GM23248 (cell line): ENCODE measurements around the gene CYP2A6. TPM values are rescaled to one million over a fixed set of nuclear protein-coding genes. Genes with fewer than 3 reads are reported as not detected.
"Not testable (repeated sequence)": the region's sequence is repeated elsewhere in the genome, so short reads cannot be mapped to it uniquely, and the experiment has no call there.

Source experiments
- DNase-seq: peaks from one replicate; pipeline ENCODE4 v3.0.0-alpha.2; 2015
- H2AFZ ChIP-seq: fragments of 200-600 bp; sonication (generic); 2 replicates; pipeline ENCODE4 v1.6.1; 2016; ENCODE audit warnings: antibody characterized with exemption
- H3F3A ChIP-seq: fragments of 200-600 bp; sonication (generic); 2 replicates; pipeline ENCODE4 v1.6.1; 2016; ENCODE audit warnings: mild to moderate bottlenecking, antibody characterized with exemption, mixed run types; ENCODE audit not compliant: insufficient read depth
- H3K27ac ChIP-seq: fragments of 200-600 bp; sonication (generic); 2 replicates; pipeline ENCODE4 v1.5.1; 2016; ENCODE audit warnings: mild to moderate bottlenecking
- H3K27me3 ChIP-seq: fragments of 200-600 bp; sonication (generic); replicated peaks from 2 replicates; pipeline ENCODE4 v1.6.1; 2016; ENCODE audit warnings: mild to moderate bottlenecking; ENCODE audit not compliant: insufficient read depth
- H3K36me3 ChIP-seq: fragments of 200-600 bp; sonication (generic); 2 replicates; pipeline ENCODE4 v1.6.1; 2016; ENCODE audit warnings: low read depth, mild to moderate bottlenecking
- H3K4me1 ChIP-seq: fragments of 200-600 bp; sonication (generic); 2 replicates; pipeline ENCODE4 v1.6.1; 2016; ENCODE audit warnings: mild to moderate bottlenecking; ENCODE audit not compliant: insufficient read depth
- H3K4me2 ChIP-seq: fragments of 200-600 bp; sonication (generic); one replicate; pipeline ENCODE4 v1.6.1; 2016; ENCODE audit warnings: mild to moderate bottlenecking; ENCODE audit not compliant: unreplicated experiment
- H3K4me3 ChIP-seq: fragments of 200-600 bp; sonication (generic); 2 replicates; pipeline ENCODE4 v1.5.1; 2016; ENCODE audit warnings: mild to moderate bottlenecking
- H3K79me2 ChIP-seq: fragments of 200-600 bp; sonication (generic); 2 replicates; pipeline ENCODE4 v1.6.1; 2016; ENCODE audit warnings: mild to moderate bottlenecking; ENCODE audit not compliant: insufficient read depth
- H3K9ac ChIP-seq: fragments of 200-600 bp; sonication (generic); 2 replicates; pipeline ENCODE4 v1.6.1; 2016; ENCODE audit warnings: mild to moderate bottlenecking
- H3K9me2 ChIP-seq: fragments of 200-600 bp; sonication (generic); 2 replicates; pipeline ENCODE4 v1.6.1; 2016; ENCODE audit warnings: mixed run types, mild to moderate bottlenecking, moderate library complexity; ENCODE audit not compliant: insufficient read depth
- H3K9me3 ChIP-seq: fragments of 200-600 bp; sonication (generic); one replicate; pipeline ENCODE4 v1.6.1; 2017; ENCODE audit warnings: low read depth
- H4K20me1 ChIP-seq: fragments of 200-600 bp; sonication (generic); 2 replicates; pipeline ENCODE4 v1.6.0; 2016; ENCODE audit not compliant: insufficient read depth
- EZH2 ChIP-seq: fragments of 200-600 bp; sonication (generic); IDR thresholded peaks from 2 replicates; pipeline ENCODE4 v1.6.1; 2018; ENCODE audit warnings: antibody characterized with exemption, mild to moderate bottlenecking; ENCODE audit not compliant: insufficient read depth, poor library complexity, severe bottlenecking
- EZH2phosphoT487 ChIP-seq: fragments of 200-600 bp; sonication (generic); IDR thresholded peaks from 2 replicates; pipeline ENCODE4 v1.6.1; 2018; ENCODE audit warnings: antibody characterized with exemption, moderate library complexity, mild to moderate bottlenecking, low read depth; ENCODE audit not compliant: insufficient read depth
- WGBS, 2 experiments: methylation state at CpG; one replicate each; pipeline ENCODE4 v1.1.6; 2015 to 2017; ENCODE audit warnings: low lambda C conversion rate in 2 of 2, low coverage in 1 of 2; ENCODE audit errors: missing lambda C conversion rate in 2 of 2; 5-methylcytosine and 5-hydroxymethylcytosine counted together
- in situ Hi-C: fragments of 300-500 bp; cut with MboI; formaldehyde crosslinking; loops from 2 replicates; pipeline ENCODE4 v1.15.0; 2020
- polyA plus RNA-seq: library from polyadenylated mRNA; unstranded; fragments of >200 nt; fragmentation: Nextera tagmentation; extraction: Ambion mirVana; gene quantifications from 2 replicates; pipeline ENCODE4 v1.2.1, GENCODE V29; 2016
- total RNA-seq: library from RNA; depleted of rRNA; stranded (reverse); fragments of >200 nt; shearing (Covaris generic); gene quantifications from 2 replicates; pipeline ENCODE4 v1.2.3, GENCODE V29; 2014

CYP2A6 gene
- total and polyA plus RNA-seq, 2 experiments from 2014 or later = not detected

DNA sequence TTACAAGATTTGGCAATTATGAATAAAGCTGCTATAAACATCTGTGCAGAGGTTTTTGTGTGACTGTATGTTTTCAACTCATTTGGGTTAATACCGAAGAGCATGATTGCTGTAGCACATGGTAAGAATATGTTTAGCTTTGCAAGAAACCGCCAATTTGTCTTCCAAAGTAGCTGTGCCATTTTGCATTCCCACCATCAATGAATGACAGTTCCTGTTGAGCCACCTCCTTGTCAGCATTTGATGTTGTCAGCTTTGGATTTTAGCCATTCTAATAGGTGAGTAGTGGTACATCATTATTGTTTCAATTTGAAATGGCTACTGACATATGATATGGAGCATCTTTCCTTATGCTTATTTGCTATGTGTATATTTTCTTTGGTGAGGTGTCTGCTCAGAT is 23.6 kb upstream of the CYP2A6 start:
- H3K9ac ChIP-seq, H3K36me3 ChIP-seq, H3K79me2 ChIP-seq, H3K27ac ChIP-seq, H3K4me2 ChIP-seq, H3K9me2 ChIP-seq, in situ Hi-C loops, H2AFZ ChIP-seq, H4K20me1 ChIP-seq, H3K4me1 ChIP-seq, H3F3A ChIP-seq, H3K9me3 ChIP-seq, H3K4me3 ChIP-seq, DNase-seq: not testable (repeated sequence)
- 28 to 39% methylated on average over 2 of the region's 2 CpGs for WGBS, 2 experiments
- H3K27me3 ChIP-seq = peaks cover 10% of the 10 kb centered on the region

DNA sequence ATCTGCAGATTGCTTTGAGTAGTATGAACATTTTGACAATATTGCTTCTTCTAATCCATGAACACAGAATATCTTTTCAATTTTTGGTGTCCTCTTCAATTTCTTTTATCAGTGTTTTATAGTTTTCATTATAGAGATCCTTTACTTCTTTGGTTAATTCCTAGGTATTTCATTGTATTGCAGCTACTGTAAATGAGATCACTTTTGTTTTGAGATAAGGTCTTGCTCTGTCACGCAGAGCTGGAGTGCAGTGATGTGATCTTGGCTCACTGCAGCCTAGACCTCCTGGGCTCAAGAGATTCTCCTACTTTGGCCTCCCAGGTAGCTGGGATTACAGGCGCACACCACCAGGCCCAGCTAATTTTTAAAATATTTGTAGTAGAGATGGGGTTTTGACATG is 22.0 kb upstream of the CYP2A6 start:
- no peak overlapping the region for H3K27ac ChIP-seq
- H3K4me1 ChIP-seq = no peaks in the 10 kb centered on the region
- H3K79me2 ChIP-seq = no peaks in the 10 kb centered on the region
- H3K4me3 ChIP-seq = no peak overlapping the region
- no peaks in the 10 kb centered on the region for H3K9me2 ChIP-seq
- in situ Hi-C loops = no loop called here
- no peak overlapping the region for H2AFZ ChIP-seq
- TF ChIP-seq EZH2phosphoT487 (no peak), EZH2 (no peak)
- WGBS, 2 experiments = 62 to 70% methylated on average over 2 of the region's 2 CpGs
- H3K27me3 ChIP-seq = peaks cover 10% of the 10 kb centered on the region
- no peaks in the 10 kb centered on the region for H3K36me3 ChIP-seq
- H3K4me2 ChIP-seq = no peak overlapping the region
- no peaks in the 10 kb centered on the region for H3K9me3 ChIP-seq
- H3K9ac ChIP-seq = no peak overlapping the region
- DNase-seq = no peak
- no peaks in the 10 kb centered on the region for H4K20me1 ChIP-seq
- H3F3A ChIP-seq = no peaks in the 10 kb centered on the region

DNA sequence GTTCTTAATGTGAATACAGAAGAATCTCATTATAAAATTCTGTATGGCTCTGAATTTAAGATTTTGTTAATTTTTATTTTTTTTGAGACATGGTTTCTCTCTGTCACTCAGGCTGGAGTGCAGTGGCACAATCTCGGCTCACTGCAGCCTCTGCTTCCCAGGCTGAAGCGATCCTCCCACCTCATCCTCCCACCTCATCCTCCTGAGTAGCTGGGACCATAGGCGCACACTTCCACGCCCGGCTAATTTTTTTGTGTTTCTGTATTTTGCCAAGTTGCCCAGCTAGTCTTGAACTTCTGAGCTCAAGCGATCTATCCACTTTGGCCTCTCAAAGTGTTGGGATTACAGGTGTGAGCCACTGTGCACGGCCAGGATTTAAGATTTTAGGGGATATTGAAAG is 17.5 kb upstream of the CYP2A6 start:
- Histone ChIP-seq H3K9ac (no peak overlapping the region), H2AFZ (no peak overlapping the region), H3K79me2 (no peaks in the 10 kb centered on the region), H3K4me3 (no peak overlapping the region), H3K4me2 (no peak overlapping the region), H3F3A (no peaks in the 10 kb centered on the region), H3K36me3 (no peaks in the 10 kb centered on the region), H3K9me3 (no peaks in the 10 kb centered on the region), H3K9me2 (no peaks in the 10 kb centered on the region), H4K20me1 (no peaks in the 10 kb centered on the region), H3K27me3 (no peaks in the 10 kb centered on the region), H3K27ac (no peak overlapping the region), H3K4me1 (no peaks in the 10 kb centered on the region)
- no peak for DNase-seq
- WGBS, 2 experiments = 72% methylated on average over 7 of the region's 7 CpGs
- TF ChIP-seq EZH2phosphoT487 = no peak
- TF ChIP-seq EZH2 = no peak
- in situ Hi-C loops = no loop called here

DNA sequence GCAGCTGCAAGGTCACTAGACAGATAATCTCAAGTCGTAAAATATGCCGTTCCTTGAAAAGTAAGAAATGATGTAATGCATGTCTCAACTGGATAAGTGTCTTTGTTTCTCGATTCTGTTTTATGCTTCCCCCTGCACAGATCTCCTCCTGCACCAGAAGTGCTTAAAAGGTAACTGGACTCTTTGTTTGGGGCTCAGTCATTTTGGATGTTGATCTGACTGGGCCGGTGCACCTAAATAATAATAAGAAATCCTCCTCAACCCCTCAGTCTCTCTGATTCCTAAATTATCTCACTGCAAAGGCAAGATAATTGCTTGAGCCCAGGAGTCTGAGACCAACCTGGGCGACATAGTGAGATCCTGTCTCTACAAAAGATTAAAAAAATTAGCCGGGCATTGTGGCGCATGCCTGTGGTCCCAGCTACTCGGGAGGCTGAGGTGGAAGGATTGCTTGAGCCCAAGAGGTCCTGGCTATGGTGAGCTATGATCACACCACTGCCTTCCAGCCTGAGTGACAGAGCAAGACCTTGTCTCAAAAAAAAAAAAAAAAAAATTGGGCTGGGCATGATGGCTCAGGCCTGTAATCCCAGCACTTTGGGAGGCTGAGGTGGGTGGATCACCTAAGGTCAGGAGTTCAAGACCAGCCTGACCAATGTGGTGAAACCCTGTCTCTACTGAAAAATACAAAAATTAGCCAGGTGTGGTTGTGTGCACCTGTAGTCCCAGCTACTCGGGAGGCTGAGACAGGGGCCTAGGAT is 14.7 kb upstream of the CYP2A6 start:
- DNase-seq, H4K20me1 ChIP-seq, H3K9me2 ChIP-seq, H3K9ac ChIP-seq, in situ Hi-C loops, H3K4me1 ChIP-seq, H2AFZ ChIP-seq, H3K4me2 ChIP-seq, H3K4me3 ChIP-seq, H3K27ac ChIP-seq, H3F3A ChIP-seq, H3K79me2 ChIP-seq, H3K36me3 ChIP-seq, H3K27me3 ChIP-seq, H3K9me3 ChIP-seq: not testable (repeated sequence)
- WGBS, 2 experiments = 67 to 68% methylated on average over 9 of the region's 9 CpGs

DNA sequence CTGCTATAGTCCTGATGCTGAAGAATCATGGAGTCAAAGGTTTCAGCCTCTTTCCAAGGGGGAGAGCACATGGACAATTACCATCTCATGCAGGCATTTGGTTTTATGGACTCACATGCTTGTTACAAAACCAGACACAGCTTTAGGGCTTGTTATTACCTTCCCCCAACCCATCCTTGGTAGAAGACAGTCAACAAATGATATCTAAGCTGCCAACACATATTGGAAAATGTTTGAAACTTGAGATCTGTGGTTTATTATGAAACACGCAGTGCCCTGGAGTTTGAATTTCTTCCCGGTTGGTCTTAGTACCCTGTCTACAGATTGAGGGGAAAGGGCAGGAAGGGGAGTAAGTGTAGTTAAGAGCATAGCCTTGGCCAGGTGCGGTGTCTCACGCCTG is 12.5 kb upstream of the CYP2A6 start:
- H3F3A ChIP-seq = no peaks in the 10 kb centered on the region
- DNase-seq = peak; percentile 12

More for the DNA sequence above, 12.5 kb upstream of the CYP2A6 start:
- Histone ChIP-seq H3K9ac (no peak overlapping the region), H3K79me2 (no peaks in the 10 kb centered on the region), H3K9me3 (no peaks in the 10 kb centered on the region), H3K9me2 (no peaks in the 10 kb centered on the region), H3K4me3 (no peak overlapping the region), H3K27me3 (no peaks in the 10 kb centered on the region), H2AFZ (no peak overlapping the region), H4K20me1 (no peaks in the 10 kb centered on the region), H3K4me2 (no peak overlapping the region), H3K36me3 (no peaks in the 10 kb centered on the region), H3K27ac (no peak overlapping the region), H3K4me1 (no peaks in the 10 kb centered on the region)
- no peak for TF ChIP-seq EZH2phosphoT487
- TF ChIP-seq EZH2 = no peak
- whole genome bisulfite sequencing, 2 experiments = 50 to 55% methylated on average over 4 of the region's 4 CpGs
- in situ Hi-C loops = no loop called here
